Choroid plexus epithelial cell (primary cell): ENCODE results near the gene NCKAP5.

Experiments used
- DNase-seq: peaks from one replicate; pipeline ENCODE4 v3.0.0-alpha.2; 2010; ENCODE audit warnings: low read depth
- H3K4me3 ChIP-seq: 2 replicates; pipeline ENCODE4 v1.5.1; 2011; ENCODE audit warnings: low read depth, mild to moderate bottlenecking, control low read depth, low read length, moderate library complexity
- TF ChIP-seq, protein P1 (sequence below): conservative IDR thresholded peaks from 2 replicates; pipeline ENCODE4 v1.5.1; 2011; ENCODE audit warnings: low read depth, mild to moderate bottlenecking, control low read depth, inconsistent platforms, low read length, moderate library complexity

The NCKAP5 gene

DNA sequence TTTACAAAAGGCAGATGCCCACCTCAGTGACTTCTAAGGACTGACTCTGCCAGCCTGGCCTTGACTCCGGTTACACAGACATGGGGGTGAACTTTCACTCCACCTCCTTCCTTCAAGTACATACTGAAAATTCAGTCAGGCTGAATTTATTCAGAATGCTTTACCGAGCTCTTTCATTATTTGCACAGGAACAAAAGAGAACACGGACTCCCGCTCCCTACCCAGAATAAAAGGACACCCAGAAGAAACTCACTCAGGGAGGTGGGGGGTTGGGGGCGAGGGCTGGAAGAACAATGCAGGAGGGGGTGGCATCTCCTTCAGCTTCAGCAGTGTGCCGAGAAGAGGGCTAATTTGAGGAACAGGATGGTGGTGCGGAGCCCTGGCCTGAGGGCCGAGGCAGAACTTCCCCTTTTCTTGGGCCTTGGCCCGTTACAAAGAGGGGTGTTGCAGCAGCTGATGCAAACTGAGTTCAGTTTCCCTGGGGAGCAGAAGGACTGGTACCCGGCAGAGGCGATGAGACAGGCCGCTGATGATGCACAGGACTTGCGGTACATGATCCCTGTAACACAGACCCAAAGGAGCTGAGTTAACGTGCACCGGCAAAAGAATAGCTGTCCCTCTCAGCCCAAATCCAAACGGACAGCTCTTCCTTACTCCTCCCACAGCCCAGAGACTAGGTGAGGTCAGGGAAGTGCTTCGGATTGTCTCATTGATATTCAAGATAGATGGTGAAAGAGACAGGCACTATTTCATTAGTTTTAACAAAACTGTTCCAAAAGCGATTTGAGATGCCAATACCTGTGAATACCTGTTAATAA, 922.3 kb downstream of the NCKAP5 start:
- H3K4me3 ChIP-seq, result no peak overlapping the region
- no peak for DNase-seq
- TF ChIP-seq, protein P1, sequence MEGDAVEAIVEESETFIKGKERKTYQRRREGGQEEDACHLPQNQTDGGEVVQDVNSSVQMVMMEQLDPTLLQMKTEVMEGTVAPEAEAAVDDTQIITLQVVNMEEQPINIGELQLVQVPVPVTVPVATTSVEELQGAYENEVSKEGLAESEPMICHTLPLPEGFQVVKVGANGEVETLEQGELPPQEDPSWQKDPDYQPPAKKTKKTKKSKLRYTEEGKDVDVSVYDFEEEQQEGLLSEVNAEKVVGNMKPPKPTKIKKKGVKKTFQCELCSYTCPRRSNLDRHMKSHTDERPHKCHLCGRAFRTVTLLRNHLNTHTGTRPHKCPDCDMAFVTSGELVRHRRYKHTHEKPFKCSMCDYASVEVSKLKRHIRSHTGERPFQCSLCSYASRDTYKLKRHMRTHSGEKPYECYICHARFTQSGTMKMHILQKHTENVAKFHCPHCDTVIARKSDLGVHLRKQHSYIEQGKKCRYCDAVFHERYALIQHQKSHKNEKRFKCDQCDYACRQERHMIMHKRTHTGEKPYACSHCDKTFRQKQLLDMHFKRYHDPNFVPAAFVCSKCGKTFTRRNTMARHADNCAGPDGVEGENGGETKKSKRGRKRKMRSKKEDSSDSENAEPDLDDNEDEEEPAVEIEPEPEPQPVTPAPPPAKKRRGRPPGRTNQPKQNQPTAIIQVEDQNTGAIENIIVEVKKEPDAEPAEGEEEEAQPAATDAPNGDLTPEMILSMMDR, result no peak

DNA sequence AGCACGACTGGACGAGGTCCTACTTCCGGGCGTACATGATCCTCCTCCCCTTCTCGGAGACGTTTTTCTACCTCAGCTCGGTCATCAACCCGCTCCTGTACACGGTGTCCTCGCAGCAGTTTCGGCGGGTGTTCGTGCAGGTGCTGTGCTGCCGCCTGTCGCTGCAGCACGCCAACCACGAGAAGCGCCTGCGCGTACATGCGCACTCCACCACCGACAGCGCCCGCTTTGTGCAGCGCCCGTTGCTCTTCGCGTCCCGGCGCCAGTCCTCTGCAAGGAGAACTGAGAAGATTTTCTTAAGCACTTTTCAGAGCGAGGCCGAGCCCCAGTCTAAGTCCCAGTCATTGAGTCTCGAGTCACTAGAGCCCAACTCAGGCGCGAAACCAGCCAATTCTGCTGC, 923.1 kb downstream of the NCKAP5 start:
- TF ChIP-seq, protein P1, result no peak
- H3K4me3 ChIP-seq, result no peak overlapping the region
- DNase-seq, result no peak

DNA sequence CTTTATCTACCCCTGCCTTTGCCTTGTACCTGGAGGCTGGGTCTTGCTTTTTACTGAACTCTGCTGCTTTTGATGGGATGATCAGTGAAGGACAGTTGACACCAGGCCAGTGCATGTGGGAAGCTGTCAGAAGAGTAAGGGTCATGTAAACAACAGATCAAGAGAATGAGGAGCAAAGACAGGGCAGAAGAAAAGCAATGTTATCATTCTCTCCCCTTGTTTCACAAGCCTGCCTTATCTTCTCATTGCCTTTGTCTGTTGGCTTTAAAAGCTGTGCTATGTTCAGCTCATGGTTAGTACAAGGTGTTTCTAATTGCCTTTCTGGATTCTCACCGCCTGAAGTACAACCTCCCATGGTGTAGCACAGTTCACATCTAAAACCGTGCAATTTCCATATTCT, 925.8 kb downstream of the NCKAP5 start:
- DNase-seq, result no peak
- H3K4me3 ChIP-seq, result no peak overlapping the region
- TF ChIP-seq, protein P1, result no peak

DNA sequence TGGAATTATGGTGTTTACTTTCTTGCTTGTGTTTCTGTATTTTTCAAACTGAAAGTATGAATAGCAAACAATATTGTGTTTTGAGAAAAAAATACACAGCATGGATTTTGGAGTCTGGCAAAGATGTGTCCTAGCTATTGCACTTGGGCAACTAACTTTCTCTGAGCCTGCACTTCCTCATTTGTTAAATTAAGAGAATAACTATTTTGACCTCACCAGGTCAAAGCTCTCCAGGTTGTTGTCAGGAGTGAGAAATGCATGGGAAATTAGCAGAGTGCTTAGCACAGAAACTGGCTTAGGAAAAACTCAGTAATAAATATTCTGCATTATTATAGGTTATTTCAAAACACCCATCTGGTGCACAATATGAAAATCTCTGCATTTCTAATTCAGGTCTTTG, 926.4 kb downstream of the NCKAP5 start:
- no peak overlapping the region for H3K4me3 ChIP-seq
- TF ChIP-seq, protein P1, result no peak
- no peak for DNase-seq

DNA sequence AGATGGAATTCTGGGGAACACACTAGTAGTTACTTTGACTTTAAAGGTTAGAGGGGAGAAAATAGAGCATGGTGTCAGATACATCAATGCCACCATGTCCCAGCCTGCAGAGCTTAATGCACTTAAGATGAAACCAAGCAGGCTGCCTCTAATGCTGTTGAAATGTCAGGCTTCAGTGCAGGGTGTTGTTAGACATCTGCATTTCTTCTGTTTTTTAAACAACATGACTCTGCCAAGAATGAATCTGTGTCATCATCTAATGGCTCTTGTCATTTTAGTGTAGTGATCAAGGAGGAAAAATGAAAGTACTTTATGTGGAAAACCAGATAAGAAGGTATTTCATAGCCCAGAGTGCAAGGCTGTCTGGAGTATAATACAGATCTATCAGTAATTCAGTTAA, 928.1 kb downstream of the NCKAP5 start:
- no peak overlapping the region for H3K4me3 ChIP-seq
- TF ChIP-seq, protein P1, result no peak

DNA sequence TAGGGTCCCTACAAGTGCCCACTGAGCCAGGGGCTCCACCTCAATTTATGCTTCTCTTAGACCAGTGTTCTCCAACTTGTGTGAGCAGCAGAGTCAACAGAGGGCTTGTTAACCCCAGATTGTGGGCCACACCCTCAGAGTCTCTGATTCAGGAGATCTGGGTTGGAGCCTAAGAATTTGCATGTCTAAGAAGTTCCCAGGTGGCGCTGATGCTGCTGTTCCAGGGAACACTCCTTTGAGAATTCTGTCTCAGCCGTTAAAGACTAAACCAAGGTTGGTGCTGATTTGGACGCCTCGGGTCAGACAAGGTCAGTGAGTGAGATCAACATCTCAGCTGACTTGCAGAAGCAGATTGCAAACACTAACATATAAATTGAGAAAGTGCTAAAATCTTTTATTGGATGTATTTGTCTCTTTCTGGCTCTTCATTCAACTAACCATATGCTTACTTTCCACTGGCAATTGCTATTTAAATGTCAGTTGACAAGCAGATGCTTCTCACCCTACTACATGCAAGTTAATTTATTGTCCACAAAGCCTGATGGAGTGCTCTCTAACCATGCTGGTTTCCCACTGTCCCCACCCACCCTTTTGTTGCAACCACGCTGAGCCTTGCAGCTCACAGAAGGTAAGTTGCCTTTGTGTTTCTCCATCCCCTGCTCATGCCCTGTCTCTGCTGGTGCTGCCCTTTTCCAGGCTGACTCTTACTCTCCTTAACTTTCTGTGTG, 929.8 kb downstream of the NCKAP5 start:
- no peak for DNase-seq
- no peak overlapping the region for H3K4me3 ChIP-seq
- TF ChIP-seq, protein P1, result no peak

More for the DNA sequence above, 928.1 kb downstream of the NCKAP5 start:
- DNase-seq, result no peak
